Prostate gland (tissue), 2 donors: ENCODE results near the gene CAPNS2. TPM values are rescaled to one million over a fixed set of nuclear protein-coding genes. Genes with fewer than 3 reads are reported as not detected.

ENCODE experiments used
- DNase-seq: peaks from one replicate; pipeline ENCODE4 v3.0.0-alpha.2; 2019; ENCODE audit warnings: low spot score
- H3K27ac ChIP-seq, 2 donors: fragments of 200-600 bp; sonication (generic); 2 replicates each; pipeline ENCODE4 v1.5.1; 2017 to 2019
- H3K27me3 ChIP-seq: fragments of 200-600 bp; sonication (generic); replicated peaks from 2 replicates; pipeline ENCODE4 v1.5.1; 2019; ENCODE audit not compliant: insufficient read depth
- H3K36me3 ChIP-seq, 2 donors: fragments of 200-600 bp; sonication (generic); 1 replicate in 1 of 2; 2 replicates in 1 of 2; pipeline versions ENCODE4 v1.5.1 to v1.8.1; 2017 to 2019
- H3K4me1 ChIP-seq: fragments of 200-600 bp; sonication (generic); replicated peaks from 2 replicates; pipeline ENCODE4 v1.5.1; 2019
- H3K4me3 ChIP-seq, 2 donors: fragments of 200-600 bp; sonication (generic); 2 replicates each; pipeline ENCODE4 v1.5.1; 2017 to 2019
- H3K9me3 ChIP-seq: fragments of 200-600 bp; sonication (generic); 2 replicates; pipeline ENCODE4 v1.5.1; 2017
- POLR2A ChIP-seq: fragments of 450-650 bp; IDR thresholded peaks from one replicate; pipeline ENCODE4 v1.6.1; 2016; ENCODE audit warnings: antibody characterized with exemption, mild to moderate bottlenecking
- POLR2AphosphoS5 ChIP-seq: sonication (generic); formaldehyde crosslinking; IDR thresholded peaks from one replicate; pipeline ENCODE4 v1.6.1; 2017; ENCODE audit warnings: antibody characterized with exemption
- WGBS: methylation state at CpG from one replicate; pipeline ENCODE4 v1.1.5; 2018; 5-methylcytosine and 5-hydroxymethylcytosine counted together
- intact Hi-C: fragments of 100-400 bp; cut with DNase I; formaldehyde crosslinking; loops from one replicate; pipeline ENCODE4 v1.14.2; 2022
- total RNA-seq, 2 donors: library from RNA; depleted of rRNA; stranded (reverse); fragments of >200 nt; gene quantifications; one replicate each; pipeline ENCODE4 v1.1.0, GENCODE V29; 2016
- TF ChIP-seq, protein P1 (sequence below), 4 experiments: fragments of 200-600 bp in 2 of 4; fragments of 450-650 bp in 2 of 4; sonication (generic) in 2 of 4; IDR thresholded peaks; 1 replicate in 3 of 4; 2 replicates in 1 of 4; pipeline ENCODE4 v1.5.1; 2016 to 2019; ENCODE audit warnings: antibody characterized with exemption in 4 of 4, mild to moderate bottlenecking in 2 of 4, moderate library complexity in 2 of 4

The CAPNS2 gene
- total RNA-seq, 2 donors from 2014 or later = 1.9 TPM; not detected in 1

DNA sequence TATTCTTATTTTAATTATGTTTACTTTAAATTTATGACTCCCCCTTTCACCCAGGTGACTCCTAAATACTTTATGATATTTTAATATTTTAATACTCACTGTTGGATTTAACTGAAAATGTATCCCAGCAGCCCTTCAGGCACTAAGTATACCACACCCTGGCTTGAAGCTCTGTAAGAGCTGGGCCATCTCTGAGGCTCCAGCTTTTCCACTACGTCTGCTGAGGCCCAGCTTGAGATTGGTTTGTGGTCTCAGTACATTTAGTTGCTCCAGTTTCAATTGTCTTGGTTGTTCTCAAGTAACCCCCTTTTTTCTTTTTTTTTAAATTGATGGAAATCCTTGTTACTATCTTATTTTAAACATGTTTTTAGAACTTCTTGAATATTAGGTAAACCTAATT is 27.0 kb upstream of the CAPNS2 start:
- 60% methylated on average over 1 of the region's 1 CpG for WGBS
- H3K27me3 ChIP-seq = no peaks in the 10 kb centered on the region
- H3K27ac ChIP-seq = no peak overlapping the region
- TF ChIP-seq POLR2AphosphoS5 (no peak), POLR2A (no peak)
- TF ChIP-seq, protein P1, sequence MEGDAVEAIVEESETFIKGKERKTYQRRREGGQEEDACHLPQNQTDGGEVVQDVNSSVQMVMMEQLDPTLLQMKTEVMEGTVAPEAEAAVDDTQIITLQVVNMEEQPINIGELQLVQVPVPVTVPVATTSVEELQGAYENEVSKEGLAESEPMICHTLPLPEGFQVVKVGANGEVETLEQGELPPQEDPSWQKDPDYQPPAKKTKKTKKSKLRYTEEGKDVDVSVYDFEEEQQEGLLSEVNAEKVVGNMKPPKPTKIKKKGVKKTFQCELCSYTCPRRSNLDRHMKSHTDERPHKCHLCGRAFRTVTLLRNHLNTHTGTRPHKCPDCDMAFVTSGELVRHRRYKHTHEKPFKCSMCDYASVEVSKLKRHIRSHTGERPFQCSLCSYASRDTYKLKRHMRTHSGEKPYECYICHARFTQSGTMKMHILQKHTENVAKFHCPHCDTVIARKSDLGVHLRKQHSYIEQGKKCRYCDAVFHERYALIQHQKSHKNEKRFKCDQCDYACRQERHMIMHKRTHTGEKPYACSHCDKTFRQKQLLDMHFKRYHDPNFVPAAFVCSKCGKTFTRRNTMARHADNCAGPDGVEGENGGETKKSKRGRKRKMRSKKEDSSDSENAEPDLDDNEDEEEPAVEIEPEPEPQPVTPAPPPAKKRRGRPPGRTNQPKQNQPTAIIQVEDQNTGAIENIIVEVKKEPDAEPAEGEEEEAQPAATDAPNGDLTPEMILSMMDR (IDR thresholded peaks at IDR 0.05) = no peak
- DNase-seq = no peak
- no peak overlapping the region for H3K4me3 ChIP-seq
- H3K36me3 ChIP-seq = no peaks in the 10 kb centered on the region
- H3K9me3 ChIP-seq = no peaks in the 10 kb centered on the region
- H3K4me1 ChIP-seq = no peaks in the 10 kb centered on the region
- intact Hi-C loops = no loop called here

DNA sequence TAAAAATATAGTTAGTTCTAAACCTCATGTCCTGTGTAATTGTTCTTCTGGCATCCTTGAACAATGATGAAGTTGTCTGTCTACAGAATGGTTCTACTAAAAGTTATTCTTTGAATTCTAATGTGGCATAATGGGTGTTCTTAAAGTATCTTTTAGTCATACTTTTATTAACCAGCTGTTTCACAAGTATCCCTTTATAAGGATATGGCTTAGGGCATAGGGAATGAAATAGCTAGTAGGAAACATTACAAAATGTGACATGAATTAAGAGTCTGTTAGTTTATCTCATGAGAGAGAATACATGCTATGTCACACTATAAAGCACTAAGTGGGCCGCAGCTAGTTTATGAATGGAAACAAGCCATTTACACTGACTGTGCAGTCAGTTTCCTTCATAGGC is 26.3 kb upstream of the CAPNS2 start:
- Histone ChIP-seq H3K4me3 (no peak overlapping the region), H3K4me1 (no peaks in the 10 kb centered on the region), H3K27ac (no peak overlapping the region), H3K36me3 (no peaks in the 10 kb centered on the region), H3K27me3 (no peaks in the 10 kb centered on the region), H3K9me3 (no peaks in the 10 kb centered on the region)
- TF ChIP-seq POLR2AphosphoS5 = no peak
- TF ChIP-seq, protein P1 (IDR thresholded peaks at IDR 0.05) = no peak
- no peak for TF ChIP-seq POLR2A
- DNase-seq = no peak
- intact Hi-C loops = loop anchor here (5.0 kb wide), 1 partner anchor 162 kb away; no protein-coding TSS in a partner anchor
- 92% methylated on average over 1 of the region's 1 CpG for WGBS

DNA sequence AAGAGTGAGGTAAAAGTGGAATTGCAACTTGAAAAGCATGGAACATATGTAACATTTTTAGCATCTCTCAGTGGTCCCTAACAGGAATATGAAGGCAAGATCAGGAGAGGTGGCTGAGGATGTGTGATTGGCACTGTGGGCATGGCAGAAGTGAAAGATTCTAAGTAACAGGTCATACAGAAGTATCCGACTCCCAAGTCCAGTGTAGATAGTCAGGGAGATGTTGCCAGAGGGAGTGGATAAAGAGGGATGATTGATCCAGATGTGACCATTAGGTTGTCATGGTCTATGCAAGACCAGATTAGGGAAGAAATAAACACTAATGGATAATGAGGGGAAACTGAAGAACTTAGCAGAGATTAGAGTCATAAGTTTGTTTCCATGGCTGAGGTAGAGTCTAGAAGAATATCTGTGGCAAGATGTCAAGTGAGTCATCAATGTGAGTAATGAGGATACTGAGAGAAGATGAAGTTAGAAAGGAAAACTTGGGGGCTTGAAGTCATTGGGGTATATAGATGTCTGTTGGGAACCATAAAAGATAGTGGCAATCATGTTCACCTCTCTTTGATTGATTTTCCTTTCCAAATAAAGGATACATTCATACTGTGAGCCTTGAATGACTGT is 23.9 kb upstream of the CAPNS2 start:
- no peak for DNase-seq
- intact Hi-C loops = loop anchor here (1.0 to 5.0 kb wide), 2 partner anchors 77 to 160 kb away; no protein-coding TSS in a partner anchor
- Histone ChIP-seq H3K9me3 (no peaks in the 10 kb centered on the region), H3K4me3 (no peak overlapping the region), H3K27ac (no peak overlapping the region), H3K27me3 (no peaks in the 10 kb centered on the region), H3K36me3 (no peaks in the 10 kb centered on the region), H3K4me1 (no peaks in the 10 kb centered on the region)
- TF ChIP-seq POLR2AphosphoS5 (no peak), POLR2A (no peak)
- TF ChIP-seq, protein P1 (IDR thresholded peaks at IDR 0.05) = no peak
- WGBS = 92% methylated on average over 1 of the region's 1 CpG

DNA sequence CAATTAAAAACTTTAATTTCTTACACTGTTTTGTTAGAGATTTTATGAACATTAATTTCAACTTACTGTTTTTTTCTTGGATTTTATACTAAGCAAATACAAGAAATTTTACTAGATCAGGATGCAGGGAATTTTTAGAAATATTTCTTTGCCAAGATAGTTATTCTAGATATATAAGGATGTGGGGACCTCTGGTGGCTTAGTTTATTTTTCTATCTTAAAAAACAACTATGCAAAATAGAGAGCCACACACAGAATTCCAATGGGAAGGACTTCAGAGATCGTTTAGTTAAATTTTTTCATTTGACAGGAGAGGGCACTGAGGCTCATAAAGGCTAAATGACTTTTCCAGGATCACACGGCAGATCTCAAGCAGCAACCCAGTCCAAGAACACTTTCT is 23.0 kb upstream of the CAPNS2 start:
- no peaks in the 10 kb centered on the region for H3K36me3 ChIP-seq
- 11% methylated on average over 2 of the region's 2 CpGs for WGBS

More for the DNA sequence above, 23.0 kb upstream of the CAPNS2 start:
- H3K9me3 ChIP-seq = no peaks in the 10 kb centered on the region
- intact Hi-C loops = loop anchor here (1.0 to 5.0 kb wide), 2 partner anchors 78 to 159 kb away; no protein-coding TSS in a partner anchor
- H3K27ac ChIP-seq = no peak overlapping the region
- TF ChIP-seq POLR2AphosphoS5 = no peak
- TF ChIP-seq, protein P1 (IDR thresholded peaks at IDR 0.05) = peak in 3 of 4 experiments; percentile 28 to 57 (median 43)
- no peaks in the 10 kb centered on the region for H3K27me3 ChIP-seq
- DNase-seq = no peak
- H3K4me1 ChIP-seq = no peaks in the 10 kb centered on the region
- no peak overlapping the region for H3K4me3 ChIP-seq
